Ectodermal cell (in vitro differentiated cells): ENCODE measurements around the gene GZMB.

Source experiments
- H3K27ac ChIP-seq: 2 replicates; pipeline ENCODE4 v1.7.0; 2013; ENCODE audit warnings: mild to moderate bottlenecking, low read depth, low read length; ENCODE audit not compliant: insufficient read depth, poor library complexity, severe bottlenecking
- H3K27me3 ChIP-seq: 2 replicates; pipeline ENCODE4 v1.7.0; 2013; ENCODE audit warnings: mild to moderate bottlenecking, low read length; ENCODE audit not compliant: insufficient read depth, control insufficient read depth, poor library complexity, severe bottlenecking
- H3K36me3 ChIP-seq: one replicate; pipeline ENCODE4 v1.7.0; 2013; ENCODE audit warnings: low read length; ENCODE audit not compliant: control insufficient read depth, insufficient read depth
- H3K4me1 ChIP-seq: one replicate; pipeline ENCODE4 v1.7.0; 2013; ENCODE audit warnings: low read length; ENCODE audit not compliant: control insufficient read depth, insufficient read depth
- H3K4me3 ChIP-seq: 2 replicates; pipeline ENCODE4 v1.7.0; 2013; ENCODE audit warnings: low read depth, low read length, control low read depth; ENCODE audit not compliant: insufficient read depth
- H3K9me3 ChIP-seq: 2 replicates; pipeline ENCODE4 v1.7.0; 2013; ENCODE audit warnings: mild to moderate bottlenecking, low read length, moderate library complexity; ENCODE audit not compliant: control insufficient read depth
- WGBS, 2 experiments: methylation state at CpG; one replicate each; pipeline ENCODE4 v1.1.7; 2013; ENCODE audit warnings: missing lambda C conversion rate in 2 of 2; 5-methylcytosine and 5-hydroxymethylcytosine counted together

GZMB gene

GRCh38 chr14:24632336-24632735 is 1.7 kb downstream of the GZMB start:
- Histone ChIP-seq H3K4me3 (no peak overlapping the region), H3K36me3 (no peaks in the 10 kb centered on the region), H3K4me1 (no peaks in the 10 kb centered on the region), H3K27ac (no peak overlapping the region), H3K9me3 (no peaks in the 10 kb centered on the region), H3K27me3 (no peaks in the 10 kb centered on the region)
- WGBS, 2 experiments, result 90 to 91% methylated on average over 4 of the region's 4 CpGs

DNA sequence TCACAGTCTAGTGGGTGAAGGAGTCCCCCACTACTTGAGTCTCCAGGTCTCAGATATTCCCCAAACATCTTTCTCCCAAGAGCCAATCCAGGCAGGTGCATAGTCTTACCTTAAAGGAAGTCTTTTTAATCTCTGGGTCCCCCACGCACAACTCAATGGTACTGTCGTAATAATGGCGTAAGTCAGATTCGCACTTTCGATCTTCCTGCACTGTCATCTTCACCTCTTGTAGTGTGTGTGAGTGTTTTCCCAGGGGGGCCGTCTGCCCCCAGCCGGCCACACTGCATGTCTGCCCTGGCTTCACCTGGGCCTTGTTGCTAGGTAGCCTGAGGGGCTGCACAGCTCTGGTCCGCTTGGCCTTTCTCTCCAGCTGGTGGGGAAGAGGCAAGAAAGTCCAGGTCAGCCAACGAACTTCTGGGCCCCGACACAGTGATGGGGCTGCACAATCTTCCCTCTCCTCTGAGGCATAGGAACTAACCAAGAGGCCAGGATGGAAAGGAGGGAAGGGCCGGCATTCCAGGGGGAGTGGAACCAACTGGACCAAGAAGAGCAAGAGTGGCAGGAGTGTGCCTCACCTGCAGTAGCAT is 2.1 kb downstream of the GZMB start:
- WGBS, 2 experiments, result 94 to 95% methylated on average over 11 of the region's 11 CpGs
- H3K36me3 ChIP-seq, result no peaks in the 10 kb centered on the region

DNA sequence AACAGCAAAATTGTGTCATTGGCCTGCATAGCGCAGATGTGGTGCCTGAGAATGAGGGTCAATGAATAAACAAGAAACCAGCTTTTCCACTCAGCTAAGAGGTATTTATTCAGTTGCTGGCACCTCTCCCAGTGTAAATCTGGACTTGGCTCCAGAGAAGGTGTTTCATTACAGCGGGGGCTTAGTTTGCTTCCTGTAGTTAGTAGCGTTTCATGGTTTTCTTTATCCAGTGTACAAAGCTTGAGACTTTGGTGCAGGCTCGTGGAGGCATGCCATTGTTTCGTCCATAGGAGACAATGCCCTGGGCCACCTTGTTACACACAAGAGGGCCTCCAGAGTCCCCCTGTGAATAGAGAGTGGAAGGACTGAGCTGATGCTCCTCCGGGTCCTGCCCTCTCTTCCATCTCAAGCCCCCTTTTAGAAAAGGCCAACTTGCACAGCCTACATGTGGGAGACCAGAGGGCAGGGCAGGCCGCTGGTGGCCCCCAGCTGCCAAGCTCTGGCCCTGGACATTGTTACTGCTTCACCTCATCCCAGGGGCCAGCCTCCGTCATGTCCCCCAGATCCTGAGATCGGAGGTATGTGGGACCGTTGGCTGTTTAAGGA is 3.0 kb downstream of the GZMB start:
- H3K9me3 ChIP-seq, result no peaks in the 10 kb centered on the region
- H3K4me3 ChIP-seq, result no peak overlapping the region
- H3K27me3 ChIP-seq, result no peaks in the 10 kb centered on the region
- H3K4me1 ChIP-seq, result no peaks in the 10 kb centered on the region
- H3K27ac ChIP-seq, result no peak overlapping the region
- 93 to 95% methylated on average over 10 of the region's 10 CpGs for WGBS, 2 experiments
- no peaks in the 10 kb centered on the region for H3K36me3 ChIP-seq

More for the DNA sequence above, 2.1 kb downstream of the GZMB start:
- Histone ChIP-seq H3K27me3 (no peaks in the 10 kb centered on the region), H3K4me1 (no peaks in the 10 kb centered on the region), H3K4me3 (no peak overlapping the region), H3K9me3 (no peaks in the 10 kb centered on the region), H3K27ac (no peak overlapping the region)

GRCh38 chr14:24630087-24630871 is 3.7 kb downstream of the GZMB start:
- WGBS, 2 experiments, result 85 to 93% methylated on average over 3 of the region's 3 CpGs
- no peak overlapping the region for H3K4me3 ChIP-seq
- H3K9me3 ChIP-seq, result no peaks in the 10 kb centered on the region
- H3K27me3 ChIP-seq, result no peaks in the 10 kb centered on the region
- H3K4me1 ChIP-seq, result no peaks in the 10 kb centered on the region
- H3K27ac ChIP-seq, result no peak overlapping the region
- H3K36me3 ChIP-seq, result no peaks in the 10 kb centered on the region

DNA sequence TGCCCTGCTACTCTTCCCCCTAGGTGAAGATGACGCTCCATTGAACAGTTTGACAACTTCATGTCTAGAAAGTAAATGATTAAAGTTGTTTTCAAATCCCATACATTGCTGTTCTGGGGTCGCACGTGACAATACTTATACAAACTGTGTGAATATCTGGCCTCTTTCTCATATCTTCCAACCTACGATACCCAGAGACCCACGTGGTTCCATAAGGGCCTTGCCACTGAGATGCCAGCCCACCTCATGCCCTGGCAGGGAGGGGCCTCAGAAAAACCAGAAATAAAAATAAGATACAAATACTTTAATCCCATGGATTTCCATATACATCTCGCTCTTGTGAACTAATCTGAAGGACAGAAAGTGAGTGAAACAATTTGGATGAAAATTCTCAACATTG is 4.5 kb downstream of the GZMB start:
- Histone ChIP-seq H3K4me1 (no peaks in the 10 kb centered on the region), H3K27me3 (no peaks in the 10 kb centered on the region), H3K4me3 (no peak overlapping the region), H3K9me3 (no peaks in the 10 kb centered on the region), H3K27ac (no peak overlapping the region), H3K36me3 (no peaks in the 10 kb centered on the region)
- 94 to 95% methylated on average over 5 to 6 of the region's 6 CpGs for WGBS, 2 experiments

- 94 to 95% methylated on average over 2 of the region's 2 CpGs for WGBS, 2 experiments
- Histone ChIP-seq H3K27ac (no peak overlapping the region), H3K4me3 (no peak overlapping the region), H3K9me3 (no peaks in the 10 kb centered on the region), H3K4me1 (peaks cover under 1% of the 10 kb centered on the region), H3K36me3 (no peaks in the 10 kb centered on the region), H3K27me3 (no peaks in the 10 kb centered on the region)
Measured at GRCh38 chr14:24613747-24614146, 20.2 kb downstream of the GZMB start.

DNA sequence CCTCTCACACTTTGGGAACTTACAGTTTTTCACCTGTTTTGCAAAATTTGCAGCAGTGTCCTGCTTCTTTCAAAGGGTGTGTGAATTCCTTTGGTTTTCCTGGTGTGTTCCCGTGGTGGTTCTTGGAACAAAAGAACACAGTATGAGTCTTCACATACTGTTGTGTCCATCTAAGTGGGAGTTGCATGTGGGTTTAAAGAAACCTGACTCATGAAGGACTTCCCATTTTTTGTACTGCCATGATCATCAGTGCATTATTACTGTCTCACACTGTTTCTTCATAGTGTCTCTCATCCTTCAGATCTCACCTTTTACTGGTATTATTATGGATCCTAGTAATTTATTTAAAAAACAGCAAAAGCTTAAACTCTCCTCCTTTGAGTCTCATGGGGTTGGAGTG is 20.7 kb downstream of the GZMB start:
- 56 to 64% methylated on average over 1 of the region's 1 CpG for WGBS, 2 experiments

DNA sequence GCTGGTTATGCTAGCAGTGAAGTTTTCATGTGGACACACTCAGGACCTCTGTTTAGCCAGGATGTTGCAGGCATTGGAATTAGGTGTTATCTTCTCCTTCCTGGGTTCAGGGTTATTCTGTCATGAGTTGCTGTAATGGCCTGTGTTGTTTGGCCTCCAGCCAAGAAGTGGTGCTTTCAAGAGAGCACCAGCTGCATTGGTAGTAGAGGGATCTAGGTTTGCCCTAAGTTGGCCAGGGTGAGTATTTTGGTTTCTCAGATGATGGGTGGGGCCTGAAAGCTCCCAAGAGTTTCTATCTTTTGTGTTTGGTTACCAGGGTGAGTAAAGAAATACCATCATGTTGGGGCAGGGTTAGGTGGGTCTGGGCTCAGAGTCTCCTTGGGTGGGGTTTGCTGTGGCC is 21.8 kb downstream of the GZMB start:
- Histone ChIP-seq H3K4me1 (peaks cover 9% of the 10 kb centered on the region), H3K9me3 (no peaks in the 10 kb centered on the region), H3K27ac (no peak overlapping the region), H3K36me3 (no peaks in the 10 kb centered on the region), H3K4me3 (no peak overlapping the region), H3K27me3 (no peaks in the 10 kb centered on the region)

More for the DNA sequence above, 20.7 kb downstream of the GZMB start:
- Histone ChIP-seq H3K36me3 (no peaks in the 10 kb centered on the region), H3K9me3 (no peaks in the 10 kb centered on the region), H3K27ac (no peak overlapping the region), H3K4me3 (no peak overlapping the region), H3K27me3 (no peaks in the 10 kb centered on the region), H3K4me1 (peaks cover 6% of the 10 kb centered on the region)

GRCh38 chr14:24609655-24610344 is 24.2 kb downstream of the GZMB start, which contains the start of gene GZMH:
Gene GZMH (minus strand): TSS chr14:24609685. CDS start chr14:24609613, 72 bp downstream.
- H3K4me1 ChIP-seq, result peaks cover 9% of the 10 kb centered on the region
- no peaks in the 10 kb centered on the region for H3K36me3 ChIP-seq
- WGBS, 2 experiments, result 90 to 94% methylated on average over 2 of the region's 2 CpGs
- H3K27ac ChIP-seq, result no peak within 1 kb of the TSS
- no peaks in the 10 kb centered on the region for H3K27me3 ChIP-seq
- H3K4me3 ChIP-seq, result no peak within 1 kb of the TSS
- no peaks in the 10 kb centered on the region for H3K9me3 ChIP-seq
